ENCODE results near the gene ZDHHC16. TPM values are rescaled to one million over a fixed set of nuclear protein-coding genes. Genes with fewer than 3 reads are reported as not detected.
A peak's percentile ranks its signal among the peaks of the same experiment; 100 is the strongest.

ZDHHC16 gene
- total and polyA plus RNA-seq, 10 of the 15 experiments (the other 5 are each of a cell fraction or from before 2014, with no cell fraction given) = 16.8 to 63.1 (median 29.8) TPM

- no peak for TF ChIP-seq WRNIP1 (IDR thresholded peaks at IDR 0.05; ENCODE audit: borderline replicate concordance, low read depth, low read length)
- TF ChIP-seq FOXK2 (IDR thresholded peaks at IDR 0.05) = peak; percentile 87
- no peak for TF ChIP-seq CBX5 (IDR thresholded peaks at IDR 0.05; ENCODE audit: low read depth)
Observed at GRCh38 chr10:97400665-97401454, 45.1 kb upstream of the ZDHHC16 start, which contains the start of gene RRP12 (continued).

- Histone ChIP-seq H3K9ac (ENCODE audit: control insufficient read depth, insufficient read depth, low read length) (no peak overlapping the region), H3K36me3 (ENCODE audit: control insufficient read depth in 2 of 2, insufficient read depth in 2 of 2, low read length in 1 of 2) (no peaks in the 10 kb centered on the region; a peak in 1 of 4 replicates), H3K27ac (ENCODE audit: control insufficient read depth, insufficient read depth) (peak overlapping the region; percentile 30; the same call in 1 of the 2 replicates), H3K9me3 (replicated peaks; ENCODE audit: control insufficient read depth, insufficient read depth, low read length) (no peaks in the 10 kb centered on the region), H2AFZ (ENCODE audit: control insufficient read depth, low read depth, low read length) (peak overlapping the region; percentile 95), H3K4me1 (ENCODE audit: control insufficient read depth, insufficient read depth, low read length) (no peaks in the 10 kb centered on the region), H4K20me1 (ENCODE audit: control insufficient read depth, insufficient read depth) (no peaks in the 10 kb centered on the region), H3K27me3 (replicated peaks in 1 of 2; ENCODE audit: control insufficient read depth in 2 of 2, insufficient read depth in 2 of 2, low read length in 1 of 2) (no peaks in the 10 kb centered on the region), H3K79me2 (ENCODE audit: control insufficient read depth, insufficient read depth, low read length) (peaks cover 10% of the 10 kb centered on the region), H3K4me2 (ENCODE audit: control insufficient read depth, insufficient read depth) (peak overlapping the region; percentile 68), H3K4me3 (peak overlapping the region; percentile 72; the same call in 1 of the 2 replicates)
- ChIA-PET POLR2A (interaction anchor here (0.5 to 1.6 kb wide), 5 partner anchors 10 to 1283 kb away, joined by 3 to 9 read pairs (median 4); partner anchors contain the start of gene ZFYVE27), SMC1A (ENCODE audit: uncharacterized antibody, unreplicated experiment) (interaction anchor here (0.7 to 2.0 kb wide), 6 partner anchors 9 to 284 kb away, joined by 3 to 5 read pairs (median 3); no protein-coding TSS in a partner anchor), CTCF (interaction anchor here (0.6 to 2.3 kb wide), 10 partner anchors 8 to 329 kb away, joined by 3 to 7 read pairs (median 5); no protein-coding TSS in a partner anchor), RAD21 (ENCODE audit: unreplicated experiment) (interaction anchor here (0.7 to 3.0 kb wide), 3 partner anchors 44 to 215 kb away, joined by 3 to 10 read pairs (median 3); no protein-coding TSS in a partner anchor)
- ATAC-seq (no peak), DNase-seq (ENCODE audit: low read depth, low spot score) (no peak), FAIRE-seq (no peak)
- in situ Hi-C loops (cut with MboI) = no loop called here
- 46% methylated on average over 13 of the region's 13 CpGs for WGBS (ENCODE audit: insufficient coverage, insufficient replicate concordance, low lambda C conversion rate, missing lambda C conversion rate)
- BruUV-seq (replicated peaks) = no TSS peak
- TF ChIP-seq NBN (IDR thresholded peaks at IDR 0.05) (0 out of 2 replicates have a peak, but pooled peaks have one; percentile 7), BCL11A (IDR thresholded peaks at IDR 0.05; ENCODE audit: low read depth, low read length) (no peak), GATAD2B (conservative IDR thresholded peaks at IDR 0.05; ENCODE audit: low read depth) (peak; percentile 34; the same call in 1 of the 2 replicates), STAT3 (IDR thresholded peaks at IDR 0.05; ENCODE audit: low read depth, low read length) (no peak), ZNF217 (IDR thresholded peaks at IDR 0.05) (peak; percentile 63), IKZF2 (IDR thresholded peaks at IDR 0.05) (peak; percentile 19 to 50; a peak in 2 of 4 replicates), DPF2 (IDR thresholded peaks at IDR 0.05) (peak; percentile 21; the same call in 1 of the 2 replicates), RELA (IDR thresholded peaks at IDR 0.05; ENCODE audit: borderline replicate concordance, partially characterized antibody) (peak; percentile 1)
- TF ChIP-seq, protein P1, sequence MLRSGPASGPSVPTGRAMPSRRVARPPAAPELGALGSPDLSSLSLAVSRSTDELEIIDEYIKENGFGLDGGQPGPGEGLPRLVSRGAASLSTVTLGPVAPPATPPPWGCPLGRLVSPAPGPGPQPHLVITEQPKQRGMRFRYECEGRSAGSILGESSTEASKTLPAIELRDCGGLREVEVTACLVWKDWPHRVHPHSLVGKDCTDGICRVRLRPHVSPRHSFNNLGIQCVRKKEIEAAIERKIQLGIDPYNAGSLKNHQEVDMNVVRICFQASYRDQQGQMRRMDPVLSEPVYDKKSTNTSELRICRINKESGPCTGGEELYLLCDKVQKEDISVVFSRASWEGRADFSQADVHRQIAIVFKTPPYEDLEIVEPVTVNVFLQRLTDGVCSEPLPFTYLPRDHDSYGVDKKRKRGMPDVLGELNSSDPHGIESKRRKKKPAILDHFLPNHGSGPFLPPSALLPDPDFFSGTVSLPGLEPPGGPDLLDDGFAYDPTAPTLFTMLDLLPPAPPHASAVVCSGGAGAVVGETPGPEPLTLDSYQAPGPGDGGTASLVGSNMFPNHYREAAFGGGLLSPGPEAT (IDR thresholded peaks at IDR 0.05; ENCODE audit: low read depth) = 0 out of 2 replicates have a peak, but pooled peaks have one; percentile 13
- intact Hi-C loops (cut with micrococcal nuclease; ENCODE audit: unreplicated experiment) = no loop called here
Observed at GRCh38 chr10:97401455-97401919, 44.5 kb upstream of the ZDHHC16 start.

All from GM12878 (cell line).